Measurements from ENCODE around the gene GNB5.
A peak's percentile ranks its signal among the peaks of the same experiment; 100 is the strongest.

GNB5 gene

DNA sequence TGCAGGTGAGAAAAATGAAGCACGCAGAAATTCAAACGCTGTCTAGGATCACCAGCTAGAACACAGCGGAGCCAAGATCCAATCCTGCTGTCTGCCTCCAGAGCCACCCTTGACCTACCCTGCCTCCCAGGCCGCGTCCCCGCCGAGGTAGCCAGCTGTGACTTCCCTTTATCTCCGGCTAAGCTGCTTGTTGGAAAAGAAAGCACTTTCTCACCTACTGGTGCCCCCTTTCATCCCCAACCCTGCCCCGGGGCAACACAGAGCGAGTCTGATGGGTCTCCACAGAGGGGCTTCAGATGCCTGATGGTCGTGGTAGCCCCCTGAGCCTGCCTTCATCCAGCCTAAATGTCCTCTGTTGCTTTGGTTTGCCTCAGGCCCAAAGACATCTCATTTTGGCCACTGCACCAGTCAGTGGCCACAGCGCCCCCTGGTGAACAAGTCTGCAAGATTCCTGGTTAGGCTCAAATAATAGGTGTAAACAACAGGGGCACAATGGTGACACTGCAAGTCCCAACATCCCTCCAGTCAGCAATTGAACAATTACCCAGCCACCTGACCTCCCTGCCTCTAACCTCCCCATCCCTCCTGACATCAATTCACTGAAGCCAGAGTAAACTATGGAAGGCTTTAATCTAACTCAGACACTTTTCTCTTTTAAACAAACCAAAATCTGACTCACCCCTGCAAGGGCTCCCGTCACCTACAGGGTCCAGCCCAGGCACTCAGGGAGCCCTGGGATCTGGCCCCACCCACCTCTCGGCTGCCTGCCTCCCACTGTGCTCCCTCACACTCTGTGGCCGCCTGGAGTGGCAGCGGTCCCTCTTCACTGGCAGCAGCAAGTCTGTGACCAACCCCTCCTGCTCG, 51.4 kb downstream of the GNB5 start:
- peak; percentile 79 for DNase-seq

DNA sequence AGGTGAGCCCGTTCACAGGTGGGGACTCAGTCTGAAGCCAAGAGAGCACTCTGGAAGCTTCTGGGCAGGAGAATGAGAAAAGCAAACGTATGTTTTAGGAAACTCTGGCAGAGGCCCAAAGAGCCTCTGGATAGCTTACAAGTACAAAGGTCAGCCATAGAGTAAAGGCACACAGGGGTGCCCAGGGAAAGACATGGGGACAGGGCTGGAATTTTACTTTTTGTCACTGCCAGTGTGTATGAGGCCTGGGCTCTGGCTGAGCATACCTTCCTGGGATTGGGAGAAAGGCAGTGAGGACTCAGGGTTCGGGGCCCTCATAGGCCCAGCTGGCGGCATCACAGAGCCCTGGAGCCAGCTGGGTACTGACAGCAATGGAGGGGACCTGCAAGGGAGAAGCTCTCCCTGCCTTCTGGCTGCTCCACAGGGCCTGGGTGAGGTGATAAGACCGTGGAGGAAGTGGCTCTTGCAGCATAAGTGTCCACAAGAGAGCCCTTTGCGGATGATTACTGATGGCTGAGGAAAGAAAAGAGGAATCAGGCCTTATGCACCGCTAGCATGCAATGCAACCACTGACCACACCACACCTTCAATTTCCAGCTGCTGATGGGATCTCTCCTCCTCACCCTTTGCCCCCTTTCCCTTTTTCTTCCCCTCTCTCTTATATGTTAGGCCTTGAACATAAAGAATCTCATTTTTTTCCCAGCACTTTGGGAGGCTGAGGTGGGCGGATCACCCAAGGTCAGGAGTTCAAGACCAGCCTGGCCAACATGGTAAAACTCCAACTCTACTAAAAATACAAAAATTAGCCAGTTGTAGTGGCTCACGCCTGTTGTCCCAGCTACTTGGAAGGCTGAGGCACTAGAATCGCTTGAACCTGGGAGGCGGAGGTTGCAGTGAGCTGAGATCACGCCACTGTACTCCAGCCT, 53.5 kb downstream of the GNB5 start:
- DNase-seq: no peak

DNA sequence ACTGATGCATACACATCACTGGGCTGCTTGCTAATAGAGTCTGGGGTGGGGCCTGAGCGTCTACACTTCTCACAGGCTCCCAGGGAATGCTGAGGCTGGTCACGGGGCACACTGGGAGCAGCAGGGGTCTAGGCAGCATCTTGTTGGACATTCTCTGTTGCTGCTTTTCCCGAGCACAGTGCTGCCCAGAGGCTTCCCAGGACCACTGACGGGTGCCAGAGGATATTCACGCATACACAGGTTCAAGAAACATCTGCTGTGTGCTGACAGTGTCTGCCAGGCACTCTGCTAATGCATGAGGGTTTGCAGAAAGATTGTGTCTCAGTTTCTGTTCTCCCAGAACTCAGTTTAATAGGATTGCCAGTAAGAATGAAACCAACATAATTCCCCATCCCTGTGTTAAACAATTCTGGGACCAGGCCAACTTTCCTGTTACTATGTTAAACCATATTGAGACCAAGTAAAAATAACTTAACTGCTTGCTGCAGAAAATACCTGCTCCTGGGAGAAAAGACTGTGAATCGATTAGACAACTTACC, 54.7 kb downstream of the GNB5 start:
- no peak for DNase-seq

GRCh38 chr15:52134502-52135144, 56.6 kb downstream of the GNB5 start:
- DNase-seq: no peak

DNA sequence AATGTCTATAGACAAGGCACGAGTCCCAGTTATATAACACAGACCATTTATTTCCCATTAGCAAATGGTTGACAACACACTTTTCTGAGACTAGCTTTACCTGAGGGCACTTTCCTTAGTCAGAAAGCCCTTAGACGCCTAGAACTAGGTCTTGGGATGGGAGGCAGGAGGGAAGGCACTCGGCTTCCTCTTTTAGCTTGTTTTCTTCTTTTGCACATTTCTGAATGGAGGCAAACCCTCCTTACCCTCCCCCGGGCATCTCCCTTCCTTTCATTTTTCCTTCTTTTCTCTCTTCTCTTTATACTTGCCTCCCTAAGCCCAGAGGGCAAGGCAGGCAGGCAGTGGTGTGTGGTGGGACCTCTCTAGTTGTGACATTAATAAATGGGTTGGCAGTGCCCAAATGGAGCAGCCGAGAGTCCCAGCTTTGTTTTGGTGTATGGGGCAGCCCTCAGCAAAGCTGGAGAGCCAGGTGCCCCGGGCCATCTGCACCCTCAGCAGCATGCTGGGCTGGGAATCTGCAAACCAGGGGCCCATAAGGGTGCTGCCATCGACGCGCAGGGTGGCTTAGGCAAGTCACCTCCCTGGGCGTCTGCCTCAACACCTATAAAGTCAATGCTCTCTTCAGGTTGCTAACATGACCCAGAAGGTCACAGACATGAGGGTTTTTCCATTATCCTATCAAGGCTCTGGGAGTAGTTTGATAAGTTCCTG, 57.5 kb downstream of the GNB5 start:
- DNase-seq: no peak

- no peak for DNase-seq
Observed at GRCh38 chr15:52132066-52132465, 59.1 kb downstream of the GNB5 start.

- no peak for DNase-seq
Observed at GRCh38 chr15:52128568-52128967, 62.6 kb downstream of the GNB5 start.

- peak; percentile 68 for DNase-seq
Observed at GRCh38 chr15:52124270-52124880, 66.8 kb downstream of the GNB5 start.

DNA sequence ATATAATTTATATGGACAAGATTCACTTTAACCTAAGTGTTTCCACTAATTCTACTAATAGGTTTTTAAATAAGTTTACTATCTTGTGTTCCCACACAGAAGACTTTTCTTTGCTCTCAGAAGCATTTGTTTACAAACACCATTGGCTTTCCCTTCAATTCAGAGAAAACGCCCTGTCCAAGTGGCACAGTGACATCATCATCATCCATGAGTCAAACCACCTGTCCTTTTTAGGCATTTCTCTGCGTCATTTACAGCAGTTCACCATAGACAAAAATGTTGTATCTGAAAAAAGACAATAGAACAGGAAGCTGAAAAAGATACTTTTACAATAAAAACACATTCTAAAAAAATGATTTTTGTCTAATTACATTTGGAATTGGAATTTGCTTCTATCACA, 69.3 kb downstream of the GNB5 start:
- no peak for DNase-seq

- no peak for DNase-seq
Observed at GRCh38 chr15:52121006-52121405, 70.2 kb downstream of the GNB5 start.

DNA sequence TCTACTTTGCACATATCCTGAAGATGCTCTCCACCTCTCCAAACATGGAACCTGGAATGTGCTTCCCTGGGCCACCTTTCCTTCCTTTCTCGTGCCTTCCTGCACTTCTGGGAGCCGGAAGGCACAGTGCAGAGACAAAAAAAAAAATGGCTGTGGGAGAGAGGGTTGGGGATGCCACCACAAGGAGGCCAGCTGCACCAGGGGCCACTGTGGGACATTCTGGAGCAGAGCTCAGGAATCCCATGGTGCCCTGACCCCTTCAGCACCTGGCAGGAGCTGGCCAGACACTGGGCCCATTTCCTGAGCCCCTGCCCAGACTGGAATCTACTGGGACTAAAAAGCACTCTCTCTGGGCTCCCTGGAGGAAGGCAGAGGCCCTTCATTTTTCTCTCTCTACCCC, 70.7 kb downstream of the GNB5 start:
- DNase-seq: no peak

DNA sequence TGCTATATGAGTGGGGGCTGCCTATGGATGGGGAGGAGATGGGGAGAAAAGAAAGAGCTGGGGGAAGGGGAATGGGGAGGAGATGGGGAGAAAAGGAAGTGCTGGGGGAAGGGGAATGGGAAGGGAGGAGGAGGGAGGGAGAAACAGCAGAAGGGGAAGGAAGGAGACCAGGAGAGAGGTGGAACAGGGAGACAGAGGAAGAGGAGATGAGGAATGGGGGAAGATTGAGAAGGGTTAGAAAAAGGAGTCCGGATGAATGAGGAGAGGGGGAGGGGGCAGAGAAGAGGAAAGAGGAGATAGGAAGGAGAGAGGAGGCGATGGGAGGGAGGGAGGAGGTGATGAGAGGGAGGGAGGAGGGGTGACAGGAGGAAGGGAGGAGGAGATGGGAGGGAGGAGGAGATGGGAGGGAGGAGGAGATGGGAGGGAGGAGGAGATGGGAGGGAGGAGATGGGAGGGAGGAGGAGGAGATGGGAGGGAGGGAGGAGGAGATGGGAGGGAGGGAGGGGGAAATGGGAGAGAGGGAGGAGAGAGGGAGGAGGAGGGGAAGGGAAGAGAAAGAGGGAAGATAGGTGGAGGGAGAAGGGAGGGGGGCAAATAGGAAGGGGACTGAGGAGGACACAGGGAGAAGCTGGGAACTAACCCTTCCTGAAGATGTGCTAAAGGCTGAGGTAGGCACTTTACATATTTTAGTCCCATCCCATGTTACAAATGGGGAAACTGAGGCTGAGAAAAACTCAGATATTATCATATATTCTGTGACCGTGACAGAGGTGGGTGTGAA, 72.0 kb downstream of the GNB5 start:
- no peak for DNase-seq

DNA sequence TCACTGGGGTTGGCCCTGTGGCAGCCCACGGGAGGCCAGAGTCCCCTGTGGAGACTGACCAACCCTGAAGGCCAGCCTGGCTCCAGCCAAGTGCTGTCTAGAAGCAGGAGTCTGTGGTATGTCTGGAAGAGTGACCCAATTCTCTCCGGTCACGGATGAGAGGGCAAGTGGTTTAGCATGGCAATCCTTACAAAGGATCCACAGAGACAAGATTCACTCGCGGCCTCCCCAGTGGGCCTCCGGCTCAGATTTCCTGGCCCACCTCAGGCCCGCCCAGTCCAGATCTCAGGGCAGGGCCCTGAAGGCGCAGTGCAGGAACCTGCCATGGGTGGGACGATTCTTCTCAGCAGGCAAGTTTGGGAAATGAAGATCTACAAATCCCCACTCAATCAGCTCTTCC, 73.6 kb downstream of the GNB5 start:
- no peak for DNase-seq

DNA sequence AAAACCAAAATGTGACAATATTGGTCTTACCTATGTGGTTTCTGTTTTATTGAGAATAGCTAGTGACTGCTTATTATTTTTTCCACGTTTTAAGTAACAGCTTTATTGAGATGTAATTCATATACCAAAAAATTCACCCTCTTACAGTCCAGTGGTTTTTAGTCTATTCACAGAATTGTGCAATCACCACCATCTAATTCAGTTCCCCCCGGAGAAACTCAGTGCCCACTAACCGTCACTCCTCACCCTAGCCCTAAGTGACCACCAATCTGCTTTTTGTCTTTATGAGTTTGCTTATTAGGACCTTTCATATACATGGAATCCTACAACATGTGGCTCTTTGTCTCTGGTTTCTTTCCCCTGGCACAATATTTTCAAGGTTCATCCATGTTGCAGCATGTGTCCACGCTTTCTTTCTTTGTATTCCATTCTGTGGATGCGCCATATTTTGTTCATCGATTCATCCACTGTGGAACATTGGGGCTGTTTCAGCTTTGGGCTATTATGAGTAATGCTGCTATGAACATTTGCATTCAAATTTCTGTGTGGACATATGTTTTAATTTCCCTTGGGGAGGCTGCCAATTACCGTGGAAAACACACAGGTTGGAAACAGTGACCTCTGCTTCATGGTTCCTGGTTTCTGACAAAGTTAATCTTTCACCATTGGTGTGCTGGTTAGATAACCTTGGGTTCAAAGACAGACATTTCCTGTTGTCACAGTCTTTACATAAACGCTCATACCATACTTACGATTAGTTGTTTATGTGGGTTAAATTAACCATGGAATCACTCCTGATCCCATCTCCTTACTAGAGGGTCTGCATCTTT, 75.4 kb downstream of the GNB5 start:
- DNase-seq: no peak

DNA sequence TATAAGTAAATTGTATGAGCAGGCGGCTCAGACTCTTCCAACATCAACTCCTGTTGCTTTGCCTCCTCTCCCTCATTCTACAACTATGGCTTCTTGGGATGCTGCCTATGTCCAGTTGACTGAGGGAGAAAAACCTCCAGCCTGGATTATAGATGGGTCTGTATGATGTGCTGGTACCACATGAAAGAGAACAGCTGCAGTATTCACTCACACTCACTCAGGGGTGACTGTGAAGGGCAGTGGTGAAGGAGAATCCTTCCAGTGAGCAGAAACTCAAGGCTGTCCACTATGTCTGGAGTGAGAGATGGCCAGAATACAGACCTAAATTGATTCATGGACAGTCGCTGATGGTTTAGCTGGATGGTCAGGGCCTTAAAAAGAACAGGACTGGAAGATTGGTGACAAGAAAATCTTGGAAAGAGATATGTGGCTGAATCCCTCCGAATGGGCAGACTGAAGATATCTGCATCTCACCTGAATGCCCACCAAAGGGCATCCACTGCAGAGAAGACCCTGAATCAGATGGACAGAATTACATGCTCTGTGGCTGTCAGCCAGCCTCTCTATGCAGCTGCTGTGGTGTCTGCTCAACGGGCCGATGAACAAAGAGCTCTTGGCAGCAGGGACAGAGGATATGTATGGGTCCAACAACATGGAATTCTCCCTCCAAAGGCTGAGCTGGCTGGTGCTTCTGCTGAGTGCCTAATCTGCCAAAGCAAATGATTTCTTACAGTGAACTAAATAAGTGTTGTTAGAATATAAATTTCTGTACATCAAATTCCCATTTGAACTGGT, 76.7 kb downstream of the GNB5 start:
- DNase-seq: no peak

DNA sequence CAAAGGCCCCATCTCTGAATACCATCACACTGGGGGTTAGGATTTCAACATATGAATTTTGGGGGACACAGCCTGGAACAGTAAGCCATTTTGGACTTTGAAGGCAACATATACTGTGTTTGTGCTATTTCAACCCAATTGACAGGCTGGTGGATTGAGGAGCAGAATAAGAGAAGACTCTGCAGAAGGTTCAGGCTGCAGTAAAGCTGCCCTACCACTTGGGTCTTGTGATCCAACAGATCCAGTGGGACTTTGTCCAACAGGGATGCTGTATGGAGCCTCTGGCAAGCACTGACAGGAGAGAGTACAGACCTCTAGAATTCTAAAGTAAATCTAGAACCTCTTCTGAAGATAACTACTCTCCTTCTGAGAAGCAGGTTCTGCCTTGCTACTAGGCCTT, 77.5 kb downstream of the GNB5 start:
- DNase-seq: no peak

DNA sequence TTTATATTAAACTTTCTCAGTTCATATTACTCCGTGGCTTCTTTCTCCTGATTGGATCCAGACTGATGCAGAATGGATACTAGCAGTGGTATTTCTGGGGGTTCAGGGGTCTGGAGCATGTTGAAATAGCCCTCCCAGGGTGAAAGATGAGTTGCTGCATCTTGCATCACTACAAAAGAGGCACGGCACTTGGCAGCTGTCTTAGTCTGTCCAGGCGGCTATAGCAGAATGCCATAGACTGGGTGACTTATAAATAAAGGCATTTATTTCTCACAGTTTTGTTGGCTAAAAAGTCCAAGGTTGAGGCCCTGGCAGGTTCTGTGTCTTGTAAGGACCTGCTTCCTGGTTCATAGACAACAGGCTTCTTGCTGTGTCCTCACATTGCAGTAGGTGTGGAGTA, 78.0 kb downstream of the GNB5 start:
- no peak for DNase-seq

DNA sequence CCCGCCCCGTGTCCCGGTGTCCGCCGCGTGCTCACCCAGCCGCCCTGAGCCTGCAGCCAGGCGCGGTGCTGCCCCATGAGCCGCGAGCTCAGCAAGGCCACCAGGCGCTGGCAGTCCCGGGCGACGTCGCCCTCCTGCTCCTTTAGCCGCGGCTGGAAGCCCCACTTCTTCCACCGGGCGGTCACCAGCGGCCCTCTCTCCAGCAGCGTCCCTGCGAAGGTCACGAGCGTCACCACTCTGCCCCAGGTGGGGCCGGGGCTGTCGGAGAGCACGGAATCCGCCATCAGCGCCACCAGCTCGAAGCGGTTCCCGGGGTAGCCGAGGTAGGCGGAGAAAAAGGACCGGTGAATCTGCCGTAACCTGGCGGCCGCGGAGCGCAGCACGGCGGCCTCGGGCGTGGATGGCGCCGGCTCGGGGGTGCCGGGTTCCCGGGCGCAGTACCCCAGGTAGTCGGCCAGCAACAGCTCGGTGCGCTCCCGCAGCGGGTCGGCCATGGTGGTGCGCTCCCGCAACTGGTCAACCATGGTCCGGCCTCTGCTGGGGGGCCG, 78.9 kb downstream of the GNB5 start:
- peak; percentile 39 for DNase-seq

All from activated CD4-positive, alpha-beta T cell treated with anti-CD3 and anti-CD28 coated beads, Interleukin-10, Interleukin-2, amounts not matched to agents 100 ng/mL and 50 ng/mL, durations not matched to agents 16 hours and 8 hours (primary cell).